ENCODE results near the gene SPON1.

SPON1 gene

DNA sequence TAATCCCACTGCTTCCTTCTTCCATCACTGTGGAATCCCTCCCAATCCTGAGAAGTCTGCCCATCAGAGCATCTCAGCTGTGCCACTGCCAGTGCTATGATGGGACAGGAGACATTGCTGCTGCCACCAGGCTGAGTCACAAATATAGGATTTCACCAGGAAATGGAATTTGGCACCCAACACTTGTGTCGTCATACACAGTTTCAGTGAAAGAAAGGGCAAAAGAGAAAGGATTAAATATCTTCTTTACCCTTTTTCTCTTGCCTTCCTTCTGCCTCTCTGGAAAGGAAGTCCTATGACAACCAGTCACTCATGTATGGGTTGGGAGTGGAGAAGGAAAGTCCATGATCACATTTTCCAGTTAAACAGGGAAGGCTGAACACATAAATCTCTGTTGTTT, 133.4 kb downstream of the SPON1 start:
- no peak overlapping the region for H3K4me2 ChIP-seq (ENCODE audit: insufficient read depth, low read length)
- no peak overlapping the region for H3K27ac ChIP-seq (ENCODE audit: low read length)
- no peak for ATAC-seq (ENCODE audit: insufficient read depth, low read depth)
- DNase-seq = no peak
- no peak overlapping the region for H2AFZ ChIP-seq (ENCODE audit: low read depth, low read length)
- peaks cover 11% of the 10 kb centered on the region for H3K27me3 ChIP-seq (ENCODE audit: insufficient read depth, low read length, poor library complexity)
- no peaks in the 10 kb centered on the region for H3K36me3 ChIP-seq (ENCODE audit: insufficient read depth, low read length)
- no peaks in the 10 kb centered on the region for H3K9me3 ChIP-seq (ENCODE audit: insufficient read depth, low read length, severe bottlenecking)
- H3K4me3 ChIP-seq (ENCODE audit: low read depth in 1 of 2, low read length in 2 of 2) = no peak overlapping the region
- no peaks in the 10 kb centered on the region for H3K79me2 ChIP-seq (ENCODE audit: insufficient read depth, low read length)
- TF ChIP-seq EZH2 (IDR thresholded peaks at IDR 0.05; ENCODE audit: borderline replicate concordance, low read depth, low read length, severe bottlenecking) = no peak
- TF ChIP-seq, protein P1, sequence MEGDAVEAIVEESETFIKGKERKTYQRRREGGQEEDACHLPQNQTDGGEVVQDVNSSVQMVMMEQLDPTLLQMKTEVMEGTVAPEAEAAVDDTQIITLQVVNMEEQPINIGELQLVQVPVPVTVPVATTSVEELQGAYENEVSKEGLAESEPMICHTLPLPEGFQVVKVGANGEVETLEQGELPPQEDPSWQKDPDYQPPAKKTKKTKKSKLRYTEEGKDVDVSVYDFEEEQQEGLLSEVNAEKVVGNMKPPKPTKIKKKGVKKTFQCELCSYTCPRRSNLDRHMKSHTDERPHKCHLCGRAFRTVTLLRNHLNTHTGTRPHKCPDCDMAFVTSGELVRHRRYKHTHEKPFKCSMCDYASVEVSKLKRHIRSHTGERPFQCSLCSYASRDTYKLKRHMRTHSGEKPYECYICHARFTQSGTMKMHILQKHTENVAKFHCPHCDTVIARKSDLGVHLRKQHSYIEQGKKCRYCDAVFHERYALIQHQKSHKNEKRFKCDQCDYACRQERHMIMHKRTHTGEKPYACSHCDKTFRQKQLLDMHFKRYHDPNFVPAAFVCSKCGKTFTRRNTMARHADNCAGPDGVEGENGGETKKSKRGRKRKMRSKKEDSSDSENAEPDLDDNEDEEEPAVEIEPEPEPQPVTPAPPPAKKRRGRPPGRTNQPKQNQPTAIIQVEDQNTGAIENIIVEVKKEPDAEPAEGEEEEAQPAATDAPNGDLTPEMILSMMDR (IDR thresholded peaks at IDR 0.05; ENCODE audit: borderline replicate concordance, extremely low read depth, low read length, poor library complexity, severe bottlenecking) = no peak
- H3K9ac ChIP-seq (ENCODE audit: low read depth, low read length) = no peak overlapping the region
- no peaks in the 10 kb centered on the region for H4K20me1 ChIP-seq (ENCODE audit: insufficient read depth, low read length)
- no peaks in the 10 kb centered on the region for H3K4me1 ChIP-seq (ENCODE audit: insufficient read depth, low read length)

DNA sequence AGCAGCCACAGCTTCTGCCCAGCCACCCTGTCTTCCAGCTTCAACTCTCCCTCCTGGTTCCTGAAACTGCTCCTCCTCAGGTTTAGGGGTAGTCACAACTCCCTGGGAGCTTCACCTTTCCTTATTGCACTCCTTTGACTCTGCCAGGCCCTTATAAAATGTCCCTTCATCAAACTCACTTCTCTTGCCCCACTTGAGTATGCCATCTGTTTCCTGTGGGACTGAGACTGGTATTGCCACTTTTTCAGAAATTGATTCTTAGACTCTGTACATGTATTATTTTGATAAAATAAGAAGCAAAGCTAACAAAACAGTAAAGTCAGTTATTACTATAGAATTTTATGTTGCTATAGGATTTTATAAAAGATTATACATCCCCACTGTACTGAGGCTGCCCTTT, 134.1 kb downstream of the SPON1 start:
- Histone ChIP-seq H3K27me3 (ENCODE audit: insufficient read depth, low read length, poor library complexity) (peaks cover 11% of the 10 kb centered on the region), H3K36me3 (ENCODE audit: insufficient read depth, low read length) (no peaks in the 10 kb centered on the region), H3K9ac (ENCODE audit: low read depth, low read length) (no peak overlapping the region), H2AFZ (ENCODE audit: low read depth, low read length) (no peak overlapping the region), H3K79me2 (ENCODE audit: insufficient read depth, low read length) (no peaks in the 10 kb centered on the region), H3K27ac (ENCODE audit: low read length) (no peak overlapping the region), H3K4me1 (ENCODE audit: insufficient read depth, low read length) (no peaks in the 10 kb centered on the region), H3K9me3 (ENCODE audit: insufficient read depth, low read length, severe bottlenecking) (no peaks in the 10 kb centered on the region), H3K4me3 (ENCODE audit: low read depth in 1 of 2, low read length in 2 of 2) (no peak overlapping the region), H4K20me1 (ENCODE audit: insufficient read depth, low read length) (no peaks in the 10 kb centered on the region), H3K4me2 (ENCODE audit: insufficient read depth, low read length) (no peak overlapping the region)
- no peak for ATAC-seq (ENCODE audit: insufficient read depth, low read depth)
- TF ChIP-seq, protein P1 (IDR thresholded peaks at IDR 0.05; ENCODE audit: borderline replicate concordance, extremely low read depth, low read length, poor library complexity, severe bottlenecking) = no peak
- TF ChIP-seq EZH2 (IDR thresholded peaks at IDR 0.05; ENCODE audit: borderline replicate concordance, low read depth, low read length, severe bottlenecking) = no peak
- DNase-seq = no peak

DNA sequence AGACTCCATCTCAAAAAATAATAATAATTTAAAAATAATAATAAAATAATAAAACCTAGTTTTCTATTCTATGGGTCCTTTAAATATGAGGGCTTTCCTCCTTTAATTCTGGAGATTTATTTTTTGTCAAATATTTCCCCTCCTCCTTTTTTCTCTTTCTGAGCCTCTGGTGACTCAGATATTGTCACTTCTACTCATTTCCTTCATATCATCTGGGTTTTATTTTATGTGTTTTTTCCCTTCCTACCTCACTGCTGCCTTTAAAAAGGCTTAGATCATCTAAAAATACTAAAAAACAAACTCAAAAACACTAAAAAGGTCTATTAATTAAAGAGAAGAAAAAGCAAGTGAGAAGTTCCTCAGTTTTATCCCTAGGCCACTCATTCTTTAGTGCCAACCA, 138.9 kb downstream of the SPON1 start:
- Histone ChIP-seq H3K4me1 (ENCODE audit: insufficient read depth, low read length) (no peaks in the 10 kb centered on the region), H3K9ac (ENCODE audit: low read depth, low read length) (no peak overlapping the region), H4K20me1 (ENCODE audit: insufficient read depth, low read length) (no peaks in the 10 kb centered on the region), H3K27me3 (ENCODE audit: insufficient read depth, low read length, poor library complexity) (peaks cover 13% of the 10 kb centered on the region), H3K4me3 (ENCODE audit: low read depth in 1 of 2, low read length in 2 of 2) (no peak overlapping the region), H3K27ac (ENCODE audit: low read length) (no peak overlapping the region), H3K79me2 (ENCODE audit: insufficient read depth, low read length) (no peaks in the 10 kb centered on the region), H3K9me3 (ENCODE audit: insufficient read depth, low read length, severe bottlenecking) (no peaks in the 10 kb centered on the region), H3K4me2 (ENCODE audit: insufficient read depth, low read length) (no peak overlapping the region), H2AFZ (ENCODE audit: low read depth, low read length) (no peak overlapping the region), H3K36me3 (ENCODE audit: insufficient read depth, low read length) (no peaks in the 10 kb centered on the region)
- DNase-seq (no peak), ATAC-seq (ENCODE audit: insufficient read depth, low read depth) (no peak)
- TF ChIP-seq, protein P1 (IDR thresholded peaks at IDR 0.05; ENCODE audit: borderline replicate concordance, extremely low read depth, low read length, poor library complexity, severe bottlenecking) = no peak
- no peak for TF ChIP-seq EZH2 (IDR thresholded peaks at IDR 0.05; ENCODE audit: borderline replicate concordance, low read depth, low read length, severe bottlenecking)

DNA sequence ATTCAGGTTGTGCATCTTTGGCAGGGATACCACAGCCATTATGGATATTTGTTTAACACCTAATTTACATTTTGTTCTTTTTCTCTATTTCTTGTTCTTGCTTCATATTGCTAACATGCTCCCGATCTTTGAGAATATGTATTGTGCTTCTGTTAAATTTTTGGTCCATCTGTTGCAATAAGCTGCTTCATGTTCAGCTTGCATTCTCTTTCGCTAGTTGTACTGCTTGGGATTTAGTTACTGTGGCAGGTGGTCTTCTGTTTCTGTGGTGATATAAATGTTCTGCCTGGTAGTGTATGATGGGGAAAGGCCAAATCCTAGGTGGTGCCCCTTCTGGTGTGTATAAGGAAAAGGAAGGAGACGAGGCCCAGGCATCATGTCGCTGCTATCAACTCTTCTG, 140.2 kb downstream of the SPON1 start:
- H3K4me1 ChIP-seq (ENCODE audit: insufficient read depth, low read length) = no peaks in the 10 kb centered on the region
- no peak for TF ChIP-seq EZH2 (IDR thresholded peaks at IDR 0.05; ENCODE audit: borderline replicate concordance, low read depth, low read length, severe bottlenecking)
- TF ChIP-seq, protein P1 (IDR thresholded peaks at IDR 0.05; ENCODE audit: borderline replicate concordance, extremely low read depth, low read length, poor library complexity, severe bottlenecking) = no peak
- no peaks in the 10 kb centered on the region for H3K79me2 ChIP-seq (ENCODE audit: insufficient read depth, low read length)
- no peaks in the 10 kb centered on the region for H4K20me1 ChIP-seq (ENCODE audit: insufficient read depth, low read length)
- H3K27ac ChIP-seq (ENCODE audit: low read length) = no peak overlapping the region
- no peaks in the 10 kb centered on the region for H3K36me3 ChIP-seq (ENCODE audit: insufficient read depth, low read length)
- no peak overlapping the region for H3K4me2 ChIP-seq (ENCODE audit: insufficient read depth, low read length)
- H3K9ac ChIP-seq (ENCODE audit: low read depth, low read length) = no peak overlapping the region
- H3K27me3 ChIP-seq (ENCODE audit: insufficient read depth, low read length, poor library complexity) = peaks cover 11% of the 10 kb centered on the region
- no peak for DNase-seq
- no peaks in the 10 kb centered on the region for H3K9me3 ChIP-seq (ENCODE audit: insufficient read depth, low read length, severe bottlenecking)
- no peak for ATAC-seq (ENCODE audit: insufficient read depth, low read depth)
- H2AFZ ChIP-seq (ENCODE audit: low read depth, low read length) = no peak overlapping the region
- no peak overlapping the region for H3K4me3 ChIP-seq (ENCODE audit: low read depth in 1 of 2, low read length in 2 of 2)
